Activated T-cell treated with anti-CD3 and anti-CD28 coated beads for 4 hours (primary cell): ENCODE results near the gene PPIL4.
"Not testable (repeated sequence)": the region's sequence is repeated elsewhere in the genome, so short reads cannot be mapped to it uniquely, and the experiment has no call there.

ENCODE experiments used
- DNase-seq: peaks from one replicate; pipeline ENCODE4 v3.0.0-alpha.2; 2020

PPIL4 gene

GRCh38 chr6:149529650-149530049 is 16.2 kb downstream of the PPIL4 start:
- no peak for DNase-seq

GRCh38 chr6:149515494-149515893 is 30.3 kb downstream of the PPIL4 start:
- no peak for DNase-seq

DNA sequence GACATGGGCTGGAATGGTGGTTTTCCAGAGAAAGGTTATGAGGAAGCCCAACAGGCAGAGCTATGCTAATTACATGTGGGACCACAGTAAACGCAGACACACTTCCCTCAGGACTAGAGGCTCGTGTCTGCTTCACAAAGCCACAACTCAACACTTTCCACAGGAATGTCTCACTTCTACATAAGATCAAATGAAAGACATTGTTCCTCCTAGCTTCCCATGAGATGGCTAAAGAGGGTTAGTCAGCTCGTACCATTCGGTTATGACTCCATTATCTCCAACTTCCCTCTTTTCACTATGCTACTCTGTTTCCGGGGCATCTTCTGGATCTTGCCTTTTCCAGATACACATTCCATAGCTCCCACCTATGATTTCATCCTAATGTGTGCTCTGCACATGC is 31.9 kb downstream of the PPIL4 start:
- DNase-seq, result no peak

- DNase-seq, result no peak
These were observed 34.9 kb downstream of the PPIL4 start for GRCh38 chr6:149510793-149511512.

GRCh38 chr6:149508485-149508884 is 37.4 kb downstream of the PPIL4 start:
- no peak for DNase-seq

GRCh38 chr6:149503872-149504271 is 42.0 kb downstream of the PPIL4 start:
- no peak for DNase-seq

GRCh38 chr6:149503276-149503675 is 42.6 kb downstream of the PPIL4 start:
- DNase-seq, result no peak

DNA sequence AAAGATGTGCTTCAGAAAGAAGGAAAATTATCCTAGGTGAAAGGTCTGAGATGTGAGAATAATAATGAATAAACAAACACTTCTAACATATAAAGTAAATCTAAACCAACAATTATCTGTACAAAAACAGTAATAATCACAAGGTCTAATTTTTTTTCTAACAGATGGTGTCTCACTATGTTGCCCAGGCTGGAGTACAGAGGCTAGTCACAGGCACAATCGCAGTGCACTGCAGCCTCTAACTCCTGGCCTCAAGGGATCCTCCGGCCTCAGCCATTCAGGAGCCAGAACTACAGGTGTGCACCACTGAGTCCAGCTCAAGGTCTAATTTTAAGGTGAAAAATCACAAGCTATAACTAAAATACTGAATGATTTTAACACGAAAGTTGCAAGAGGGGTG is 44.1 kb downstream of the PPIL4 start:
- DNase-seq, result no peak

DNA sequence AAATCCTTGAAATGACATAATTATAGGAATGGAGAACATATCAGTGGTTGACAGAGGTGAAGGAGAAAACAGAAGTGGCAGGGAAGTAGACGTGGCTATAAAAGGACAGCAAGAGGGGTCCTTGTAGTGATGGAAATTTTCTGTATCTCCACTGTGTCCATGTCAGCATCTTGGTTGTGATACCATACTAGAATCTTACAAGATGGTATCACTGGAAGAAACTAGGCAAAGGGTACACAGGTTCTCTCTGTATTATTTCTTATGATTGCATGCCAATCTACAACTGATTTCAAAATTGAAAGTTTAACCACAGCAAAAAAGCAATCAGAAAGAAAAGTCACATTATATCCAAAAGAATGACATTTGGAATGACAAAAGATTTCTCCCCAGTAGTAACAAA is 44.6 kb downstream of the PPIL4 start:
- no peak for DNase-seq

- DNase-seq, result no peak
These were observed 45.7 kb downstream of the PPIL4 start for GRCh38 chr6:149500096-149500495.

DNA sequence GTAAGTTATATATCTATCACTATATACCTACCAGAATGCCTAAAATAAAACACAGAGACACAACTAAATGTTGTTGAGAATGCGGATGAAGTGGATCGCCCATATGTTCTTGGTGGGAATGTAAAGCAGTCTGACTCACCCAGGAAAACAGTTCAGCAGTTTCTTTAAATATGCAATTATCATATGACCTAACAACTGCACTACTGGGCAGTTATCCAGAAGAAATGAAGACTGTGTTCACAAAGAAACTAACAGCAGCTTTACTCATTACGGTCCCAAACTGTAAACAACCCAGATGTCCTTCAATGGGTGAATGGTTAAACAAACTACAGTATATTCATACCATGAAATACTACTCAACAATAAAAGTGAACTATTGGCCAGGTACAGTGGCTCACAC is 46.8 kb downstream of the PPIL4 start:
- DNase-seq, result no peak

DNA sequence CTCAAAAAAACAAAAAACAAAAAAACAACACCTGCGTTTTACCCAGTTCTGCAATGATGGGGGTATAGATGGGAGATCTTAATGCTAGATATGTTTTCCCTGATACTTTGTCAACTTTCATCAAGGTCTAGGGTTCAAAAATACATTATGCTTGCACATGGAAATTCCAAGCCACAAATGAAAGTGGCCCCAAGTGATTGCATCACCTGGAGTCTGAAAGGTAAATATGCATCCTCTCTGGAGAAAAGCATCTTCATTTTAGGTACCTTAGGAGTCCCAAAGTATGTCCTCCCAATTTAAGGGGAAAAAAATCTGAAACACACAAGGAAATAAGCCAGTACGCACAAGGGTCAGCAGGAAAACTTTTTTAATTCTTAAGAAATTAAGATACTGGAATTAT is 48.5 kb downstream of the PPIL4 start:
- DNase-seq, result no peak

- not testable (repeated sequence) for DNase-seq
These were observed 49.2 kb downstream of the PPIL4 start for GRCh38 chr6:149496597-149496996.

DNA sequence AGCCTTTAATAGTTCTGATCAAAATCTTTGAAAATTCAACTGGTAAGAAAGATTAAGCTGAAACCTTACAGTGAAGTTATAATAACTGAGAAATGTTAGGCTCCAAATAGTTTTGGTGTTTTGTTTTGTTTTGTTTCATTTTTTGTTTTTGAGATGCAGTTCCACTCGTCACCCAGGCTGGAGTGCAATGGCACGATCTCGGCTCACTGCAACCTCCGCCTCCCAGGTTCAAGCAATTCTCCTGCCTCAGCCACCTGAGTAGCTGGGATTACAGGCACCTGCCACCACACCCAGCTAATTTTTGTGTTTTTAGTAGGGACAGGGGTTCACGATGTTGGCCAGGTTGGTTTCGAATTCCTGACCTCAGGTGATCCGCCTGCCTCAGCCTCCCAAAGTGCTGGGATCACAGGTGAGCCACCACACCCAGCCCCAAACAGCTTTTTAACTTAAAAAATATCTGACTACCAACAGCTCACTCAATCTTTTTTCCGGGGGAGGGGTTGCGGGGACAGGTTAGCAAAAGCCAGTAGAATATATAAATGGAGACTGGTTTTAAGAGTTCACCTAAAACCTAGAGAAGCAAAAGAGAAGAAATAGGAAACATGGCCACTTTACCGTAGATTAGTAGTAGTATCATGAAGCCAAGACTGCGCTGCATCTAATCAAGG is 50.4 kb downstream of the PPIL4 start:
- DNase-seq, result not testable (repeated sequence)

DNA sequence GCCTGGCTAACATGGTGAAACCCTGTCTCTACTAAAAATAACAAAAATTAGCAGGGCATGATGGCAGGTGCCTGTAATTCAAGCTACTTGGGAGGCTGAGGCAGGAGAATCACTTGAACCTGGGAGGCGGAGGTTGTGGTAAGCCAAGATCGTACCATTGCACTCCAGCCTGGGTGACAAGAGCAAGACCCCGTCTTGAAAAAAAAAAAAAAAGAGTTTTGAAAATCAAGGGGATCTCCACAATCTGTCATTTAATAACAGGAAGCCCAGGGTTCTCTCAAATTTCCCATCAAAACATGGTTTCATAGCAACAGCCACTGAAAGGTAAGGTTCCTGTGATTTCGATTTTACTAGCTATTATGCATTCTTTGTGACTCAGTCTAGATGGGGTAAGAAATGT is 51.0 kb downstream of the PPIL4 start:
- DNase-seq, result not testable (repeated sequence)

DNA sequence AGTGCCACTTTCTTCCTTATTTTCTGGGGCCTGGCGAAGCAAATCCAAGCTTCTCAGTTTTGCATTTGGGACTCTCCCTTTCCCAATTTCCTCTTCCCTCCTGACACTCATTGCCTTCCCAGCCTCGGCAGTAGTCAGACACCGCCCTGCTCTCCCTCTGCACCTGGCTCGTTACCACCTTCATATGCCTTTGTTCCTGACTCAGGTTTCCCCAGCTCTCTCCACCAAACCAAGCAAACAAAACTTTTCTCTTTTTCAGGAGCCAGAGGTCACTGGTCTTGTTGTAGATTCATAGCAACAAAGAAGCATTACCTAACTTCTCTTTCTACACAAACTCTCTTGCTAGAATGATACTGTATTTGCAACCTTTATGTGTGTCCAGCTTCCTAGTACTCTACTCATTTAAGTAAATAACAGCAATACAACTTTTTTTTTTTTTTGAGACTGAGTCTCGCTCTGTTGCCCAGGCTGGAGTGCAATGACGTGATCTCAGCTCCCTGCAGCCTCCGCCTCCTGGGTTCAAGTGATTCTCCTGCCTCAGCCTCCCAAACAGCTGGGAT is 52.0 kb downstream of the PPIL4 start:
- DNase-seq, result no peak

- DNase-seq, result no peak
These were observed 53.0 kb downstream of the PPIL4 start for GRCh38 chr6:149492798-149493343.

DNA sequence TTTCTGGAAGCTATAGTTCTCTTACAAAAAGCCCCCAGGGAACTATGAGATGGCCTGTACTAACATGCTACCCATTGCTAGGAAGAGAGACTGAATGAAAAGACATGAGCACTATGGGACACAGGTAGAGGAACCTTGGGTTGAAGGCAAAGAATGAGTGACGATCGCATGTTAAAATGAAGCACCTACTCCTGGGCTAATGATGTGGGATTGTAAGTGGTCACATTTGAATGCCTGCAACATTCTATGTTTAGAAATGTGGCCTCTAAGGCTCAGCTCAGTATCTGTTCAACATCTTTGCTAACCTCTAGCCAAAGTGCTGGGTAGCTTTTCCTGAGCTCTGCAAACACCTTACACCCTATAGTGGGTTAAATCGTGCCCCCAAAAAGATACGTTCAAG is 55.9 kb downstream of the PPIL4 start:
- DNase-seq, result no peak

DNA sequence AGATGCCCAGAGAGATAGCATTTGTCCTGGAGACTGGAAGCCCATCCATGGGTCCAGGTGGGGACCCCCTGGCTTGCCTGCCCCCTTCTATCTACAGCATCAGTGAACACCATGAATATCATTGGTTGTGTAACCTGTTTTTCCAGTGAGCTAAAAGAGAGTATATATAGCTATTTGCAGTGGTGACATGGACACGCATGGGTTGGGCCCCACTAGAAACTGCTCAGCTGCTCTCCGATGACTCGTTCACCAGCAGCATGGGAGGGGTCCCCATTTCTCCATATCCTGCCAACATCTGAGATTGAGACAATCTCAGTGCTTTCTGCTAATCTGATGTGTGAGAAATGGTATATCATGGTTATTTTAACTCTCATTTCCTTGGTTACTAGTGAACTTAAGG is 57.0 kb downstream of the PPIL4 start:
- no peak for DNase-seq

DNA sequence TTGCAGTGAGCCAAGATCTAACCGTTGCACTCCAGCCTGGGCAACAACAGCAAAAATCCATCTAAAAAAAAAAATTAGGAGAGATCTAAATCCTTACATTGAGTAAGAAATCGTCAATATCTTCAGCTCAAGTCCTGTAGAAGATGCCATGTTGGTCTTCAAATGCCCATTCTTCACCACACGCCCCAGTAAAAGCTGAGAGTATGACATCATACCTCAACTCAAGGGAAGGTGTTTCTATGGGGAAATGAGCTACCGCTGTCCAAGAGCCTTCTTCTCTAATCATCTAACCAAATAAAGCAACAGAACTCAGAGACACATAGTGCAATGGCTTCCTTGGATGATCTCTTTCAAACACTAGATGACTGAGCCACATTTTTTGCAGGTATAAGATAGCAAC is 58.5 kb downstream of the PPIL4 start:
- no peak for DNase-seq

DNA sequence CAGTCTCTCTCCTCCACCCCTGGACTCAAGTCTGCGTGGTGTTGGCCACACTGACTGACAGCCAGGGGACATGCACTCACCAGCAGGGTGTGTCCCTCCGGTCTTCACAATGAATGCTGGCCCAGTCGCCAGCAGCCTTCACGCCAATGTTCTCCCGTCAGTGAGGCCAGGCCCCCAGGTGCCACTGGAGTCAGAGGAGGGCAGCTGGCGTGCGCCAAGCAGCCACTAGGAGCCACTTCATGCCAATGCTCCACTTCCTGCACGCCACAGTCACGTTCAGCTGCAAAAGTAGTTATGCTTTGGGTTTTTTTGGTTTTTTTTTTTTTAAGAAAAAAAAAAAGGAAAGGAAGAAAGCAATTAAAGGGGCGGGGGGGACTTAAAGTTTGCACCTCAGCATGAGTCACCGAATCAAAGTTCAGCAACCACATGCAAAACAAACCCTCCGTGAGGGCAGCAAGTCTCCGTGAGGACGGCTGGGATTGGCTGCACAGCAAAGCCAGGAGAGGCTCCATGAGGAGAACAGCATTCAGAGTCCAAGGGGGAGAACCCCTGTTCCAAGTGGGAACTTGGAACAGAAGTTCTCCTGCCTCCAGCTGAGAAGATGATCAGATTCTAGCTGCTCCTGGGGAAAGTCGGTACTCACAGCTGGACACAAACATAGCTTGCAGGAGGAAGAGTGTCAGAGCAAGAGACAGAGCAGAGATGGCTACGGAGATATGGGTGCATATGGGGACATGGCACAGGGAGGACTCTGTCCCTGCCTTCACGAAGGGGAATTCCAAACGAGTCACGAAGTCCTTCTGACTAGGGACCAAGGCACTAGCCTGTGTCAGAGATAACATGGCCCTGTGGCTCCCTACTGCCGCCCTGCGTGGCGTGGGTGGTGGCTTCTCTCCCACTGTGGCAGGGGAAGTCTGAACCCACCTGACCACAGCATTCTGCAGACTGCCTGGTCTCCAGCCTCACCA is 60.8 kb downstream of the PPIL4 start, which contains the start of gene ZC3H12D:
TSS of gene ZC3H12D (minus strand) at position 282 of the 968 bp plus-strand sequence. CDS start 10,471 bp downstream, outside the sequence.
- peak; percentile 54 for DNase-seq

DNA sequence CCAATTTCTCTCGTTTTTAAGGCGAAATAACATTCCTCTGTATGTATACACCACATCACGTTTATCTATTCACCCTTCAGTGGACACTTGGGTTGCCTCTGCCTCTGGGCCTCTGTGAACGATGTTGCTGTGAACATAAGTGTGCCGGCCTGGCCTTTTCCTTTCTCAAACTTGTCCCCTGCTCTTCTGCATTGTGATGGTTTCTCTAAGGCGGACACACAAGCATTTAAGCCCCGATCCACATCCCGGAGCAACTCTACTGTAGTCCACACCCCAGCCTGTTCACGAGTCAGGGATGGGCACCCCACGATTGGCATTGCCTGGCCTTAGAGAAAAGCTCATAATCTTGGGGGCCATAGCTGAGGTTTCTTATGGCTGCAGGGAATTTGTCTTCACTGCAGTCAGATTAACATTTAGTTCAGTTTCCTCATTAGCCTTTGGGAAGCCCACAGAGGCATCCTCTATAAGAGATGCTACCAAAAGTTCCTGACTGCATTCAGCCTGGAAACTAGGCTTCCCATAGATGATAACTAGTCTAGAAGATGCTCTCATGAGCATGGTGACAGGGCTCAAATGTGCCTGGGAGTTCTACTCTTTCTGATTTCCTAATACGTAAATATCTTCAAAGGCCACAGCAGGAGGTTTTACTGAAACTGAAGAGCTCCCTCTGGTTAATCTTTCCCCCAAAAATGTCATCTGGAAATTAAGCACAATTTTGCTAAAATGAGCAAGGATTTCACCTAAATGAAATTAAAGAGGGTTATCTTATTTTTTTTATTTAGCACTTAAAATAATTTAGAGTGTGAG is 61.8 kb downstream of the PPIL4 start:
- no peak for DNase-seq
